H1 (cell line): ENCODE data around the gene LBX1.

Source experiments
- CEBPB ChIP-seq: IDR thresholded peaks from 2 replicates; pipeline ENCODE4 v1.6.1; 2012; ENCODE audit warnings: low read depth, low read length
- EP300 ChIP-seq, 2 experiments: IDR thresholded peaks; 1 replicate in 1 of 2; 2 replicates in 1 of 2; pipeline ENCODE4 v1.6.1; 2011 to 2012; ENCODE audit warnings: low read depth in 2 of 2, low read length in 2 of 2, mild to moderate bottlenecking in 2 of 2, borderline replicate concordance in 1 of 2, inconsistent platforms in 1 of 2, moderate library complexity in 1 of 2
- EZH2 ChIP-seq: fragments of 200-600 bp; sonication (generic); IDR thresholded peaks from 2 replicates; pipeline ENCODE4 v1.7.1; 2012; ENCODE audit warnings: low read depth, mild to moderate bottlenecking, moderate library complexity, low read length, inconsistent platforms; ENCODE audit not compliant: severe bottlenecking
- POLR2A ChIP-seq, 2 experiments: IDR thresholded peaks; 1 replicate in 1 of 2; 2 replicates in 1 of 2; pipeline ENCODE4 v1.6.1; 2011; ENCODE audit warnings: low read depth in 2 of 2, low read length in 2 of 2, mild to moderate bottlenecking in 2 of 2; ENCODE audit errors: control extremely low read depth in 1 of 2
- RAD21 ChIP-seq, 2 experiments: IDR thresholded peaks in 1 of 2; conservative IDR thresholded peaks in 1 of 2; 2 replicates each; pipeline ENCODE4 v1.6.1; 2011; ENCODE audit warnings: low read depth in 2 of 2, low read length in 2 of 2, improper control_type of control experiment in 1 of 2, inconsistent platforms in 1 of 2, mild to moderate bottlenecking in 1 of 2, moderate library complexity in 1 of 2
- RFX5 ChIP-seq: IDR thresholded peaks from 2 replicates; pipeline ENCODE4 v1.6.1; 2011; ENCODE audit warnings: low read depth, low read length, improper control_type of control experiment, borderline replicate concordance
- SAP30 ChIP-seq: fragments of 300-600 bp; sonication (generic); IDR thresholded peaks from 2 replicates; pipeline ENCODE4 v1.7.1; 2012; ENCODE audit warnings: low read length, moderate library complexity, mild to moderate bottlenecking, inconsistent platforms; ENCODE audit not compliant: insufficient read depth, insufficient replicate concordance
- SP4 ChIP-seq: IDR thresholded peaks from 2 replicates; pipeline ENCODE4 v1.6.1; 2012; ENCODE audit warnings: low read length, inconsistent platforms
- TAF1 ChIP-seq: IDR thresholded peaks from 2 replicates; pipeline ENCODE4 v1.6.1; 2011; ENCODE audit warnings: mild to moderate bottlenecking, low read depth, low read length
- TCF12 ChIP-seq: IDR thresholded peaks from 2 replicates; pipeline ENCODE4 v1.6.1; 2011; ENCODE audit warnings: low read depth, mild to moderate bottlenecking, low read length
- TEAD4 ChIP-seq: IDR thresholded peaks from 2 replicates; pipeline ENCODE4 v1.6.1; 2012; ENCODE audit warnings: low read depth, low read length, inconsistent platforms, mixed read lengths
- TF ChIP-seq, protein P1 (sequence below), 3 experiments: IDR thresholded peaks; 1 replicate in 2 of 3; 2 replicates in 1 of 3; pipeline versions ENCODE4 v1.5.1 to v1.6.1; 2011; ENCODE audit warnings: low read length in 3 of 3, mild to moderate bottlenecking in 3 of 3, inconsistent platforms in 2 of 3, low read depth in 1 of 3, moderate library complexity in 1 of 3; ENCODE audit not compliant: insufficient read depth in 1 of 3; ENCODE audit errors: control extremely low read depth in 1 of 3
- TF ChIP-seq, protein P2 (sequence below): IDR thresholded peaks from 2 replicates; pipeline ENCODE4 v1.6.1; 2011; ENCODE audit warnings: low read depth, mild to moderate bottlenecking, low read length; ENCODE audit not compliant: insufficient read depth
- TF ChIP-seq, protein P3 (sequence below): IDR thresholded peaks from 2 replicates; pipeline ENCODE4 v1.6.1; 2012; ENCODE audit warnings: inconsistent platforms

DNA sequence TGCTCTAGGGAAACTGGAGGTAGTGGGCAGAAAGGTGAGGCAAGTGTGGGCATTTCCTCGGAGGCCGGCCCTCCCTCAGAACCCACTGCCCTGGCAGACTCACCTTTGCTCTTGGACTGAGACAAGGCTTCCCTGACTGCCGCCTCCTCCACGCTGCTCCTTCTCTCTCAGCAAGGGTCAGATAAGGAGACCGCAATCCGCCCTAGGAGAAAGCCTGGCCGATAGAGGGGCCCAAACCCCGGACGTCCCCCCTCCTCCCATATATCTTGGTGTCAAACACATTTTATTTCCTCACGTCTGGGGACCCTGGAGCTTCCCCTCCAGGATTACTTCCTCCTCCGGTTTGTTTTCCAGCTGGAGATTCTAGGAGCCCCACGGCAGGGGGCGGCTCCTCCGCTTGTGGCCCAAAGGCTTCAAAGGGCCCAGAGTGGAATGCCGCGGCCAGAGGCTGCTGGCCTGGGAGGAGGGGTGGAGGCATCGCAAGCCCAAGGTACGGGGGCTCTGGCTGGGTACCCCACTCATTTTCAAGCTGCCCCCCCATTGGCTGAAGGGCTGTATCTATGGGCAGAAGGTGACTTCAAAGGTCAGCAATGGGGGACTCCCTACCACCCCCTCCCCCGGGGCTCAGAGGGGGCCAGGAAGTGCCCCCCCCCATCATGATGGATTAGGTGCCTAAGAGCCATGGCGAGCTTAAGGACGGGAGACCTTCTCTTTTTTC, 31.7 kb upstream of the LBX1 start:
- TF ChIP-seq, protein P1, sequence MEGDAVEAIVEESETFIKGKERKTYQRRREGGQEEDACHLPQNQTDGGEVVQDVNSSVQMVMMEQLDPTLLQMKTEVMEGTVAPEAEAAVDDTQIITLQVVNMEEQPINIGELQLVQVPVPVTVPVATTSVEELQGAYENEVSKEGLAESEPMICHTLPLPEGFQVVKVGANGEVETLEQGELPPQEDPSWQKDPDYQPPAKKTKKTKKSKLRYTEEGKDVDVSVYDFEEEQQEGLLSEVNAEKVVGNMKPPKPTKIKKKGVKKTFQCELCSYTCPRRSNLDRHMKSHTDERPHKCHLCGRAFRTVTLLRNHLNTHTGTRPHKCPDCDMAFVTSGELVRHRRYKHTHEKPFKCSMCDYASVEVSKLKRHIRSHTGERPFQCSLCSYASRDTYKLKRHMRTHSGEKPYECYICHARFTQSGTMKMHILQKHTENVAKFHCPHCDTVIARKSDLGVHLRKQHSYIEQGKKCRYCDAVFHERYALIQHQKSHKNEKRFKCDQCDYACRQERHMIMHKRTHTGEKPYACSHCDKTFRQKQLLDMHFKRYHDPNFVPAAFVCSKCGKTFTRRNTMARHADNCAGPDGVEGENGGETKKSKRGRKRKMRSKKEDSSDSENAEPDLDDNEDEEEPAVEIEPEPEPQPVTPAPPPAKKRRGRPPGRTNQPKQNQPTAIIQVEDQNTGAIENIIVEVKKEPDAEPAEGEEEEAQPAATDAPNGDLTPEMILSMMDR (IDR thresholded peaks at IDR 0.05; ENCODE audit: control extremely low read depth in 1 of 3, insufficient read depth in 1 of 3, low read depth in 1 of 3, low read length in 3 of 3), result no peak
- TF ChIP-seq SP4, result no peak
- TF ChIP-seq RAD21 (IDR thresholded peaks at IDR 0.05 in 1 of 2, conservative IDR thresholded peaks at IDR 0.05 in 1 of 2; ENCODE audit: low read depth in 2 of 2, low read length in 2 of 2), result no peak
- TF ChIP-seq, protein P2, sequence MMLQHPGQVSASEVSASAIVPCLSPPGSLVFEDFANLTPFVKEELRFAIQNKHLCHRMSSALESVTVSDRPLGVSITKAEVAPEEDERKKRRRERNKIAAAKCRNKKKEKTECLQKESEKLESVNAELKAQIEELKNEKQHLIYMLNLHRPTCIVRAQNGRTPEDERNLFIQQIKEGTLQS, result no peak
- TF ChIP-seq CEBPB, result no peak
- no peak for TF ChIP-seq TCF12
- no peak for TF ChIP-seq POLR2A (IDR thresholded peaks at IDR 0.05; ENCODE audit: control extremely low read depth in 1 of 2, low read depth in 2 of 2, low read length in 2 of 2)
- TF ChIP-seq RFX5, result no peak
- no peak for TF ChIP-seq EZH2
- TF ChIP-seq TAF1, result no peak
- no peak for TF ChIP-seq SAP30
- no peak for TF ChIP-seq EP300 (IDR thresholded peaks at IDR 0.05; ENCODE audit: borderline replicate concordance in 1 of 2, low read depth in 2 of 2, low read length in 2 of 2)
- TF ChIP-seq, protein P3, sequence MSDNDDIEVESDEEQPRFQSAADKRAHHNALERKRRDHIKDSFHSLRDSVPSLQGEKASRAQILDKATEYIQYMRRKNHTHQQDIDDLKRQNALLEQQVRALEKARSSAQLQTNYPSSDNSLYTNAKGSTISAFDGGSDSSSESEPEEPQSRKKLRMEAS, result no peak
- TF ChIP-seq TEAD4, result 0 out of 2 replicates have a peak, but pooled peaks have one; percentile 13
